Vagina (tissue), 2 donors: ENCODE results near the gene HIPK2. TPM values are rescaled to one million over a fixed set of nuclear protein-coding genes. Genes with fewer than 3 reads are reported as not detected.

ENCODE experiments used
- DNase-seq, 2 donors: peaks; one replicate each; pipeline ENCODE4 v3.0.0-alpha.2; 2017; ENCODE audit errors: extremely low spot score in 2 of 2
- H3K27ac ChIP-seq: fragments of 200-600 bp; sonication (generic); one replicate; pipeline ENCODE4 v1.5.1; 2019
- H3K27me3 ChIP-seq: fragments of 200-600 bp; sonication (generic); one replicate; pipeline ENCODE4 v1.5.1; 2019
- H3K36me3 ChIP-seq, 2 donors: fragments of 200-600 bp; sonication (generic); one replicate each; pipeline ENCODE4 v1.5.1; 2017 to 2019
- H3K4me1 ChIP-seq: fragments of 200-600 bp; sonication (generic); one replicate; pipeline ENCODE4 v1.5.1; 2019
- H3K4me3 ChIP-seq, 2 donors: fragments of 200-600 bp; sonication (generic); 1 replicate in 1 of 2; 2 replicates in 1 of 2; pipeline ENCODE4 v1.5.1; 2016 to 2019
- H3K9me3 ChIP-seq: fragments of 200-600 bp; sonication (generic); one replicate; pipeline ENCODE4 v1.5.1; 2019
- POLR2A ChIP-seq, 2 donors: fragments of 450-650 bp; IDR thresholded peaks; one replicate each; pipeline ENCODE4 v1.6.1; 2017; ENCODE audit warnings: antibody characterized with exemption in 2 of 2, mild to moderate bottlenecking in 2 of 2, moderate library complexity in 2 of 2
- POLR2AphosphoS5 ChIP-seq, 2 donors: sonication (generic); formaldehyde crosslinking; IDR thresholded peaks; one replicate each; pipeline ENCODE4 v1.9.0; 2017; ENCODE audit warnings: antibody characterized with exemption in 2 of 2, mild to moderate bottlenecking in 2 of 2, low read depth in 1 of 2; ENCODE audit not compliant: insufficient read depth in 1 of 2
- intact Hi-C: fragments of 100-400 bp; cut with DNase I; formaldehyde crosslinking; loops from one replicate; pipeline ENCODE4 v1.15.1; 2023
- total RNA-seq: library from RNA; depleted of rRNA; stranded (reverse); fragments of >200 nt; gene quantifications from one replicate; pipeline ENCODE4 v1.2.3, GENCODE V29; 2016
- TF ChIP-seq, protein P1 (sequence below), 3 experiments: fragments of 450-650 bp in 2 of 3; fragments of 200-600 bp in 1 of 3; sonication (generic) in 1 of 3; IDR thresholded peaks; one replicate each; pipeline ENCODE4 v1.5.1; 2017 to 2019; ENCODE audit warnings: antibody characterized with exemption in 3 of 3, mild to moderate bottlenecking in 2 of 3, moderate library complexity in 2 of 3

The HIPK2 gene
- total RNA-seq, 1 donor from 2014 or later, result 21.9 TPM

DNA sequence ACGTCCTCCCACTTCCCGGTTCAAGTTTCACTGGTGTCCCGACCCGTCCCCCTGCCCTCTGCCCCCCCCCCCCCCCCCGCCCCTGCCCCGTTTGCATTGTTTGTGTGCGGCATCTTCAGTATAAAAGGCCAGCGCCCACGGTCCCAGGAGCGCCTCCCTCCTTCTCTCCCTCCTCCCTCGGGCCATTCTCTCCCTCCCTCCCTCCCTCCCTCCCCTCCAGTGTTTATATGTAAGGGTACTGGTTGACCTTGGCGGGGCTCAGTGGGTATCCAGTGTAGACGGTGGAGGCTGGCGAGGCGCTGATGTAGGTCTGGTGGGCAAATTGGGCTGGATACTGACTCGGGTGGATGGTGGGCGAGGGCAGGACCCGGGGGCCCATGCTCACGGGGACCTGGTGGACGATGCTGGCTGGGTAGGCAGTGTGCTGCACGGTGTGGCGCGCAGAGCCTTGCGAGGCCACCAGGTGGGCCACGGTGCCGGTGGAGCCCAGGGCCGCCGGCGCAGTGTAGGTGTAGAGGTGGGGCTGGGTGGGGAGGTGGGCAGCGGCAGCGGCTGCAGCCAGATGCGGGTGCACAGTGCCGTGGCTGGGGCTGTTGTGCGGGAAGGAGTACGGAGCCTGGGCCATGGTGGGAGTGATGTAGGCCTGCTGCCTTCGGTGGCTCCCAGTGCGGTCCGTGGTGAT, 205.0 kb downstream of the HIPK2 start:
- no peak overlapping the region for H3K4me3 ChIP-seq
- peaks cover 0 to 39% of the 10 kb centered on the region in 2 donors for H3K36me3 ChIP-seq
- DNase-seq, result peak; percentile 46 to 77
- H3K27ac ChIP-seq, result no peak overlapping the region
- no peaks in the 10 kb centered on the region for H3K9me3 ChIP-seq
- TF ChIP-seq, protein P1, sequence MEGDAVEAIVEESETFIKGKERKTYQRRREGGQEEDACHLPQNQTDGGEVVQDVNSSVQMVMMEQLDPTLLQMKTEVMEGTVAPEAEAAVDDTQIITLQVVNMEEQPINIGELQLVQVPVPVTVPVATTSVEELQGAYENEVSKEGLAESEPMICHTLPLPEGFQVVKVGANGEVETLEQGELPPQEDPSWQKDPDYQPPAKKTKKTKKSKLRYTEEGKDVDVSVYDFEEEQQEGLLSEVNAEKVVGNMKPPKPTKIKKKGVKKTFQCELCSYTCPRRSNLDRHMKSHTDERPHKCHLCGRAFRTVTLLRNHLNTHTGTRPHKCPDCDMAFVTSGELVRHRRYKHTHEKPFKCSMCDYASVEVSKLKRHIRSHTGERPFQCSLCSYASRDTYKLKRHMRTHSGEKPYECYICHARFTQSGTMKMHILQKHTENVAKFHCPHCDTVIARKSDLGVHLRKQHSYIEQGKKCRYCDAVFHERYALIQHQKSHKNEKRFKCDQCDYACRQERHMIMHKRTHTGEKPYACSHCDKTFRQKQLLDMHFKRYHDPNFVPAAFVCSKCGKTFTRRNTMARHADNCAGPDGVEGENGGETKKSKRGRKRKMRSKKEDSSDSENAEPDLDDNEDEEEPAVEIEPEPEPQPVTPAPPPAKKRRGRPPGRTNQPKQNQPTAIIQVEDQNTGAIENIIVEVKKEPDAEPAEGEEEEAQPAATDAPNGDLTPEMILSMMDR (IDR thresholded peaks at IDR 0.05), result no peak
- TF ChIP-seq POLR2A (IDR thresholded peaks at IDR 0.05), result no peak
- no peak for TF ChIP-seq POLR2AphosphoS5 (IDR thresholded peaks at IDR 0.05; ENCODE audit: insufficient read depth in 1 of 2, low read depth in 1 of 2)
- no peaks in the 10 kb centered on the region for H3K4me1 ChIP-seq
- H3K27me3 ChIP-seq, result no peaks in the 10 kb centered on the region
- intact Hi-C loops, result no loop called here

- Histone ChIP-seq H3K36me3 (peaks cover 0 to 39% of the 10 kb centered on the region in 2 donors), H3K9me3 (no peaks in the 10 kb centered on the region), H3K4me3 (no peak overlapping the region), H3K27me3 (no peaks in the 10 kb centered on the region), H3K4me1 (no peaks in the 10 kb centered on the region), H3K27ac (no peak overlapping the region)
- intact Hi-C loops, result no loop called here
- TF ChIP-seq POLR2AphosphoS5 (IDR thresholded peaks at IDR 0.05; ENCODE audit: insufficient read depth in 1 of 2, low read depth in 1 of 2) (no peak), POLR2A (IDR thresholded peaks at IDR 0.05) (no peak)
- TF ChIP-seq, protein P1 (IDR thresholded peaks at IDR 0.05), result no peak
- DNase-seq, result peak; percentile 22 to 42
Measured at GRCh38 chr7:139572071-139572470, 205.7 kb downstream of the HIPK2 start.

GRCh38 chr7:139571651-139572050, 206.1 kb downstream of the HIPK2 start:
- peaks cover 0 to 39% of the 10 kb centered on the region in 2 donors for H3K36me3 ChIP-seq
- H3K4me1 ChIP-seq, result no peaks in the 10 kb centered on the region
- intact Hi-C loops, result no loop called here
- H3K27ac ChIP-seq, result no peak overlapping the region
- H3K4me3 ChIP-seq, result no peak overlapping the region
- no peaks in the 10 kb centered on the region for H3K9me3 ChIP-seq
- H3K27me3 ChIP-seq, result no peaks in the 10 kb centered on the region
- TF ChIP-seq POLR2AphosphoS5 (IDR thresholded peaks at IDR 0.05; ENCODE audit: insufficient read depth in 1 of 2, low read depth in 1 of 2) (no peak), POLR2A (IDR thresholded peaks at IDR 0.05) (no peak)
- TF ChIP-seq, protein P1 (IDR thresholded peaks at IDR 0.05), result no peak
- DNase-seq, result peak; percentile 27 to 37

DNA sequence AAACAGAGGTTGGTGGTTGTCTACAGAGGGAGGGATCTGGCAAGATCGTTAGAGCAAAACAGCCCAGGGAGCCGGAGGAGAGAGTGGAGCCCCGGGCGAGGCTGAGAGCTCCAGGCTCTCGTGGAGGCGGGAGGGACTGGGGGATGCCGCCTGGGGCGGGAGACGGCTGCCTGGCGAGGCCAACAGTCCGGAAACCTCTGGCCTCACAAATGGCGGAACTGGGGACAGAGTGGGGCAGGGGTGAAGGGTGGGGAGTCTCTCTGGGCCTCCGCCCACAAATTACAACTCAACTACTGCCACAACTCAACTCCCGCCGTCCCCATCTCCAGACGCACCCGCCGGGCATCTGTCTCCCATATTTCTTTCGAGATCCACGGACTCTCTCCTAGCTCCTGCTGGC, 206.6 kb downstream of the HIPK2 start:
- TF ChIP-seq, protein P1 (IDR thresholded peaks at IDR 0.05), result no peak
- no peak for TF ChIP-seq POLR2AphosphoS5 (IDR thresholded peaks at IDR 0.05; ENCODE audit: insufficient read depth in 1 of 2, low read depth in 1 of 2)
- no peak for TF ChIP-seq POLR2A (IDR thresholded peaks at IDR 0.05)
- Histone ChIP-seq H3K27ac (no peak overlapping the region), H3K27me3 (no peaks in the 10 kb centered on the region), H3K4me1 (no peaks in the 10 kb centered on the region), H3K36me3 (peaks cover 0 to 35% of the 10 kb centered on the region in 2 donors), H3K4me3 (no peak overlapping the region), H3K9me3 (no peaks in the 10 kb centered on the region)
- intact Hi-C loops, result no loop called here
- DNase-seq, result peak; percentile 37 to 49

DNA sequence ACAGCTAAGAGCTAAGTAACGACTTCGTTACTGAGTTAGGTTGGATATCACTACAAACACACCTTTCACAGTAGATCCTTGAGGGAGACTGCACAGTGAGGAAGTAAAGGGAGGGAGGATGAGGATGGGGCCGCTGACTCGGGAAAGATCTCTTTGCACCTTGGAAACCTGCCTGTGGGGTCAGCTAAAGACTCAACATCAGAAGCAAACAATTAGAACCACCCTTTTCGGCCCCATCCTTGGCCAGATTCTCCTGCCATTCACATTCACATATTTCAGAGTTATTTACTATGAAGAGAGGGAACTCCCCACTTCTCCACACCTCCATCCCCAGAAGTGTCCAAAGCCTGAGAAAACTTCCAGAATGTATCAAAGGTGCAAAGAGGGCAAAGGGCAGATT, 207.2 kb downstream of the HIPK2 start:
- H3K27me3 ChIP-seq, result no peaks in the 10 kb centered on the region
- TF ChIP-seq POLR2A (IDR thresholded peaks at IDR 0.05), result no peak
- TF ChIP-seq, protein P1 (IDR thresholded peaks at IDR 0.05), result no peak
- TF ChIP-seq POLR2AphosphoS5 (IDR thresholded peaks at IDR 0.05; ENCODE audit: insufficient read depth in 1 of 2, low read depth in 1 of 2), result no peak
- DNase-seq, result peak; percentile 12 to 72
- no peaks in the 10 kb centered on the region for H3K9me3 ChIP-seq
- no peak overlapping the region for H3K27ac ChIP-seq
- H3K4me1 ChIP-seq, result no peaks in the 10 kb centered on the region
- intact Hi-C loops, result no loop called here
- peaks cover 0 to 30% of the 10 kb centered on the region in 2 donors for H3K36me3 ChIP-seq
- H3K4me3 ChIP-seq, result no peak overlapping the region
